A673 (cell line): ENCODE data around the gene PNMT.

Experiments
- CTCF ChIP-seq: fragments of 300-800, 200-600 bp; sonication (generic); conservative IDR thresholded peaks from 2 replicates; pipeline ENCODE4 v1.5.1; 2017; ENCODE audit warnings: low read depth, mild to moderate bottlenecking, antibody characterized with exemption, low read length, moderate library complexity, mixed read lengths
- EZH2 ChIP-seq: fragments of 200-600 bp; sonication (generic); IDR thresholded peaks from 2 replicates; pipeline ENCODE4 v1.6.1; 2017; ENCODE audit warnings: borderline replicate concordance, low read depth, mild to moderate bottlenecking, mixed read lengths, antibody characterized with exemption, low read length; ENCODE audit not compliant: poor library complexity, severe bottlenecking

- TF ChIP-seq CTCF (no peak), EZH2 (no peak)
Measured at GRCh38 chr17:39704821-39705551, 36.7 kb downstream of the PNMT start.
